Epithelial cell of esophagus (primary cell): ENCODE data around the gene RTF1.

ENCODE experiments used
- DNase-seq: peaks from one replicate; pipeline ENCODE4 v3.0.0; 2010; ENCODE audit warnings: low read depth
- H3K4me3 ChIP-seq: 2 replicates; pipeline ENCODE4 v1.5.1; 2011; ENCODE audit warnings: mild to moderate bottlenecking, low read length, control low read depth
- TF ChIP-seq, protein P1 (sequence below): IDR thresholded peaks from 2 replicates; pipeline ENCODE4 v1.5.1; 2011; ENCODE audit warnings: low read depth, mild to moderate bottlenecking, low read length, control low read depth, inconsistent platforms; ENCODE audit not compliant: insufficient read depth; ENCODE audit errors: missing control alignments

RTF1 gene

DNA sequence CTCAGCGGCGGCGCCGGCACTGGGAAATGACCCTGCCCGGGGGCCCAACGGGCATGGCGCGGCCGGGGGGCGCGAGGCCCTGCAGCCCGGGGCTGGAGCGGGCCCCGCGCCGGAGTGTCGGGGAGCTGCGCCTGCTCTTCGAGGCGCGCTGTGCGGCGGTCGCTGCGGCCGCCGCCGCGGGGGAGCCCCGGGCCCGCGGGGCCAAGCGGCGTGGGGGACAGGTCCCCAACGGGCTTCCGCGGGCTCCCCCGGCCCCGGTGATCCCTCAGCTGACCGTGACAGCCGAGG is 77.0 kb downstream of the RTF1 start:
- no peak for DNase-seq
- TF ChIP-seq, protein P1, sequence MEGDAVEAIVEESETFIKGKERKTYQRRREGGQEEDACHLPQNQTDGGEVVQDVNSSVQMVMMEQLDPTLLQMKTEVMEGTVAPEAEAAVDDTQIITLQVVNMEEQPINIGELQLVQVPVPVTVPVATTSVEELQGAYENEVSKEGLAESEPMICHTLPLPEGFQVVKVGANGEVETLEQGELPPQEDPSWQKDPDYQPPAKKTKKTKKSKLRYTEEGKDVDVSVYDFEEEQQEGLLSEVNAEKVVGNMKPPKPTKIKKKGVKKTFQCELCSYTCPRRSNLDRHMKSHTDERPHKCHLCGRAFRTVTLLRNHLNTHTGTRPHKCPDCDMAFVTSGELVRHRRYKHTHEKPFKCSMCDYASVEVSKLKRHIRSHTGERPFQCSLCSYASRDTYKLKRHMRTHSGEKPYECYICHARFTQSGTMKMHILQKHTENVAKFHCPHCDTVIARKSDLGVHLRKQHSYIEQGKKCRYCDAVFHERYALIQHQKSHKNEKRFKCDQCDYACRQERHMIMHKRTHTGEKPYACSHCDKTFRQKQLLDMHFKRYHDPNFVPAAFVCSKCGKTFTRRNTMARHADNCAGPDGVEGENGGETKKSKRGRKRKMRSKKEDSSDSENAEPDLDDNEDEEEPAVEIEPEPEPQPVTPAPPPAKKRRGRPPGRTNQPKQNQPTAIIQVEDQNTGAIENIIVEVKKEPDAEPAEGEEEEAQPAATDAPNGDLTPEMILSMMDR, result no peak
- no peak overlapping the region for H3K4me3 ChIP-seq

DNA sequence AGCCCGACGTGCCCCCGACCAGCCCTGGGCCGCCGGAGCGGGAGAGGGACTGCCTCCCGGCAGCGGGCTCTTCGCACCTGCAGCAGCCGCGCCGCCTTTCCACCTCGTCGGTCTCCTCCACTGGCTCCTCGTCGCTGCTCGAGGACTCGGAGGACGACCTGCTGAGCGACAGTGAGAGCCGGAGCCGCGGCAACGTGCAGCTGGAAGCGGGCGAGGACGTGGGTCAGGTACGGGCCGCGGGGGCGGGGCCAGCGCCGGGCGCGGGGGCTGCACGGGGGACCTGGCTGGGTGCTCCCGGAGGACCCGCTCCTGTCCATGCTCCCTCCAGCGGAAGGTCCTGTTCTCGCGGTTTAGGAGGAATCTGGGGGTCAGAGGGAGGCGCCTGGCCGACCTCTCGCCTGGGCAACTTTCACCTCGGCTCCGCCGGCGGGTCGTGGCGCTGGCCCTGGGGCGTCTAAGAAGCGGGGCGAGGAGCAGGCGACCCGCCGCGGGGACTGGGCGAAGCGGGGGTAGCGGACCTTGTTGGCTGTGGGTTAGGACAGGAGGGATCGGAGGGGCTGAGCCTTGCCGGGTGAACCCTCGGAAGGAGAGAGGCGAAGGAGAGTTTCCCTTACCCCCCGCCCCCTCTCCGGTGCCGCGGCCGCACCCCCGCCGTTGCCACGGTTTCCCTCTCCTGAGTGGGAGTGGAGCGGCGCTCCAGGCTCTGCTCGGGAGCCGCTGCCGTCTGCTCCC is 77.5 kb downstream of the RTF1 start:
- no peak for DNase-seq
- TF ChIP-seq, protein P1, result no peak
- H3K4me3 ChIP-seq, result no peak overlapping the region

DNA sequence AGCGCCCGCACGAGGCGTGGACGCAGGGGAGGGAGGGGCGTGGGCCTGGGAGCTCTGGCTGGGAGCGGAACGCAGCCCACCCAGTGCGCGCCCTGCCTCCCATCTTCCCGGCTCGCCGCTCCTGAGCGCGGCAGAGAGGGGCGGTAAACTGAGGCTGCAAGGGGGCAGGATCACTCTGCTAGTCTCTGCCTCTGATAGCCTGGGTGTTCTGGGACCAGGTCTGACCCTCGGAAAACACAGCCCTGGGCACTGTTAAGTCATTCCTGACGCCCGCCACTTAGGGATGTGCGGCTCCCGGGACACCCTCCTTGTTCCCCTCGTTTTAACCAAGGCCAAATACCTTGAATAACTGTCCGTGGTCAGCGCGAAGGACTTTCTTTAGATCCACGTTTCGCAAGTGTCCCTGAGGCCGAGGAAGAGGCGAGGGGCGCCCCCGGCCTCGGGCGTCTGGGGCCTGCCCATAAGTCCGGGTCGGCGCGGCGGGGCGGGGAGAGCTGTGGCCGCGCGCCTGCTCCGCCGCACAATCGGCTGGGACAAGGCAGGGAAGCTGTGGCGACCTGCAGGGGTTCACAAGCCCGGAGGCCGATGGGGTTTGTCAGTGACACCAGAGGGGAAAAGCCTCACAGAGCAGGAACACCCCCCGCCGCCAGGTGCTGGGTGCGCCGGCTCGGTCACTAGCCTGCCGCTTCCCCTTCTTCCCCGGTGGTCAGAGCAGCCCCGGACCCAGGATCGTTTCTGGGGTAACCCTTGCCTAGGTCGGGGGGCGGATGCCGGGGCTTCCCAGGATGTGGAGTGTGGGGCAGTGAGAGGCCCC is 78.2 kb downstream of the RTF1 start:
- H3K4me3 ChIP-seq, result no peak overlapping the region
- no peak for DNase-seq
- TF ChIP-seq, protein P1, result no peak

DNA sequence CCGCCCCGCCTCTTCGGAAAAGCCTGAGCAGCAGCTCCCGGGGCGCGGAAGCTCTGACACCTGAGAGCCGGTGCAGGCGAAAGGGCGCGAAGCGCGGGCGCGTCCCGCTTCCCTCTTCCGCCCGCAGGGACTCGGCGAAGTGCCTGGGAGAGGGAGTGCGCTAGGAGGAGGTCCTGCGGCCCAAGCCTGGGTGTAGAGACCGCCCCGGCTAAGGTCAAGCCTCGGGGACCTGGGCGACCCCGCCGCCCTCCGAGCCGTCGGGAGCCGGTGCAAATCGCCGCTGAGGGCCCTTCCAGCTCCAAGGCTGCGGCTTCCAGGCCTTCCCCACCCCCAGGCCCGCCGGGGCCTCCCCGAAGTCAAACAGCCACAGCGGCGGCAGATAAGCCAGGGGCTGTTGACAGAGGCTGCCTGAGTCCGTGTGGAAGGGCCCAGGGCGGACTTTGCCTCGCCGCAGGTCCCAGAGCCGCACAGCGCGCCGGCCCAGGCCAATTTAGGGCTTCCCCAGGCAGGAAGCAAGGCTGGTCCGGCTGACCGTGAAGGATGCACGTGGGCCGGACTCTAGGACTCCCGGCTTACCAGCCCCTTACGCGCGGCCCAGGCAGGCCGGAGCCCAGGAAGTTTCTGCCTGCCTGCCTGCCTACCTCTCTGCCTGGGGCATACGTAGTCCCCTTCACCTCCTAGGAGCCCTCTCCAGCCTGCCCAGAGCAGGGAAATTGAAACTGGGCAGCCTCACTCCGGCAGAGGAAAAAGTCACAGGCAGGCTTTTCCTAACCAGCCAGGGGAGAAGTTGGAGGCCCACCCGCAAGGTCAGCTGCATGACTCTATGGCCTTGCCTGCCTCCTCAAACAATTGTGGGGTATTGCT is 79.1 kb downstream of the RTF1 start:
- DNase-seq, result no peak
- TF ChIP-seq, protein P1, result no peak
- no peak overlapping the region for H3K4me3 ChIP-seq

DNA sequence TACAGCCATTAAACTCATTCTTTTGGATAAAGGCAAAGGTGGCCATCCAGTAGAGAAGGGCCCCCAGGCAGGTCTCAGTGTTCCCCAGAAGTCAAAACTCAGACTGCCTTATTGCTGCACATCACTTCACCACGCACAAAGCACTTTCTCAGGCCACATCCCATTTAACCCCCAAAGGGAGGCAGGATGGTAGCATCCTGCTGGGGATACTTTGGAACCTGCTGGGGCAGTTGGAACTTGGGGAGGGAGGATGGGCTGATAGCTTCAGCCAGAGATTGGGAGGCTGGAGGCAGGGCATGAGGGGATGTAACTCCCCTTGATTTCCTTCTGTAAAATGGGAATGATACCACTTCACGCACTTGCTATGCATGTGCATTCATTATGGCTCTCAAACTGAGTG is 81.8 kb downstream of the RTF1 start:
- H3K4me3 ChIP-seq, result no peak overlapping the region
- no peak for DNase-seq
- TF ChIP-seq, protein P1, result no peak

DNA sequence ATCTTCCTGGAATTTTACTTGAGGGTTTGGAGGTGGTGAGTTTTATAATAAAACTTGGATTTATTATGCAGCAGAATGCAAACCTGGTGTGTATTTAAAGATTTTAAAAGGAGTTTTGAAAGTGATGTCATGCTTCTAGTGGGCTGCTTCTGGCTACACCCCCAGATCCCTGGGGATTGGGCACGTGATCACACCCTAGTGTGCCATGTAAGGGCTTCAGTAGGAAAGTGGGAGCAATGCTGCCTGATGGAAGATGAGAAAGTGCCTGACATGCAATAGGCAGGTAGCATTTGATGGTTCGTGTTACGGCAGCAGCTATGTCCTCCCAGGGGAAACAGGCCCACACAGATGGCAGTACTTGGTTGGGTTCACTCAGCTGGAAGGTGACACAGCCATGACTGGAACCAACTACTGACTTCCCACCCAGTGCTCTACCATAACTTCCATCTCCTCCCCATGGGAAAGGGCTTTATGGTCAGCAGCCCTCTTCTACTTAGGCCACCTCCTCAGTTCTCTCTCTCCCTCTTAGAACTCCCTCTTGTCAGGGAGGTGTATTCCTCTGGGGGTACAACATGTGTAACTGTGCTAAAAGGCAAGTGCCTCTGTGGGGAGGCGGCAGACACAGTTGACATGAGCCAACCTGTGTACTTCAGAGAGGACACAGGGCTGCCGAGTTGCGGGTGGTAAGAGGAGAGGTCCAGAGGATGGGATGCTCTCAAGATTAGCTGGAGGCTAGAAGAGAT is 82.4 kb downstream of the RTF1 start:
- H3K4me3 ChIP-seq, result no peak overlapping the region
- DNase-seq, result no peak
- TF ChIP-seq, protein P1, result no peak
